Large intestine (tissue), 3 donors: ENCODE measurements around the gene RGL2. TPM values are rescaled to one million over a fixed set of nuclear protein-coding genes. Genes with fewer than 3 reads are reported as not detected.
"Not testable (repeated sequence)": the region's sequence is repeated elsewhere in the genome, so short reads cannot be mapped to it uniquely, and the experiment has no call there.

Source experiments
- DNase-seq, 2 donors: peaks; one replicate each; pipeline versions ENCODE4 v3.0.0 to v3.0.0-alpha.2; 2013
- H3K27ac ChIP-seq: one replicate; pipeline ENCODE4 v1.5.1; 2013; ENCODE audit warnings: low read length
- H3K27me3 ChIP-seq: 2 replicates; pipeline ENCODE4 v1.6.1; 2013; ENCODE audit warnings: low read length; ENCODE audit not compliant: control insufficient read depth, insufficient read depth
- H3K36me3 ChIP-seq: 2 replicates; pipeline ENCODE4 v1.6.1; 2013; ENCODE audit warnings: low read length; ENCODE audit not compliant: control insufficient read depth, insufficient read depth
- H3K4me1 ChIP-seq: one replicate; pipeline ENCODE4 v1.6.1; 2013; ENCODE audit warnings: low read length; ENCODE audit not compliant: control insufficient read depth, insufficient read depth
- H3K4me3 ChIP-seq: one replicate; pipeline ENCODE4 v1.5.1; 2013; ENCODE audit warnings: low read length
- H3K9me3 ChIP-seq: one replicate; pipeline ENCODE4 v1.6.1; 2013; ENCODE audit warnings: mild to moderate bottlenecking, low read depth, low read length, moderate library complexity; ENCODE audit not compliant: control insufficient read depth
- WGBS: methylation state at CpG from one replicate; pipeline ENCODE4 v1.1.5; 2013; ENCODE audit warnings: low lambda C conversion rate; ENCODE audit not compliant: insufficient coverage; 5-methylcytosine and 5-hydroxymethylcytosine counted together
- polyA plus RNA-seq: library from polyadenylated mRNA; unstranded; fragments of 120-200 nt; gene quantifications from one replicate; pipeline ENCODE4 v1.2.1, GENCODE V29; 2013

Gene RGL2
- polyA plus RNA-seq, 1 donor: 73.4 TPM

- H3K36me3 ChIP-seq: peaks cover 51% of the 10 kb centered on the region
- not testable (repeated sequence) for H3K9me3 ChIP-seq, H3K4me3 ChIP-seq, DNase-seq, H3K27me3 ChIP-seq, H3K27ac ChIP-seq
- WGBS: 100% methylated on average over 1 of the region's 4 CpGs
- H3K4me1 ChIP-seq: peaks cover 14% of the 10 kb centered on the region
Measured at GRCh38 chr6:33285214-33285613, 13.5 kb downstream of the RGL2 start.

- Histone ChIP-seq H3K4me3 (no peak overlapping the region), H3K4me1 (peaks cover 14% of the 10 kb centered on the region), H3K27me3 (no peaks in the 10 kb centered on the region), H3K9me3 (no peaks in the 10 kb centered on the region), H3K27ac (no peak overlapping the region), H3K36me3 (peaks cover 64% of the 10 kb centered on the region)
- WGBS: no CpG with 5 or more reads among the region's 6 CpGs
- no peak for DNase-seq
Measured at GRCh38 chr6:33280539-33280938, 18.2 kb downstream of the RGL2 start.

GRCh38 chr6:33279971-33280511 is 18.7 kb downstream of the RGL2 start:
- peak in 1 of 2 donors; percentile 54 for DNase-seq
- Histone ChIP-seq H3K4me3 (no peak overlapping the region), H3K4me1 (peaks cover 18% of the 10 kb centered on the region), H3K9me3 (no peaks in the 10 kb centered on the region), H3K27ac (no peak overlapping the region), H3K27me3 (no peaks in the 10 kb centered on the region), H3K36me3 (peaks cover 65% of the 10 kb centered on the region)
- WGBS: no CpG with 5 or more reads among the region's 5 CpGs

- Histone ChIP-seq H3K9me3 (no peaks in the 10 kb centered on the region), H3K4me3 (no peak overlapping the region), H3K27ac (no peak overlapping the region), H3K27me3 (no peaks in the 10 kb centered on the region), H3K4me1 (peaks cover 25% of the 10 kb centered on the region), H3K36me3 (peaks cover 66% of the 10 kb centered on the region)
- WGBS: 90% methylated on average over 2 of the region's 13 CpGs
- no peak for DNase-seq
Measured at GRCh38 chr6:33279257-33279695, 19.5 kb downstream of the RGL2 start.

GRCh38 chr6:33278810-33279209 is 19.9 kb downstream of the RGL2 start:
- H3K36me3 ChIP-seq: peaks cover 69% of the 10 kb centered on the region
- H3K27ac ChIP-seq: no peak overlapping the region
- H3K9me3 ChIP-seq: no peaks in the 10 kb centered on the region
- WGBS: no CpG with 5 or more reads among the region's 3 CpGs
- peaks cover 30% of the 10 kb centered on the region for H3K4me1 ChIP-seq
- no peaks in the 10 kb centered on the region for H3K27me3 ChIP-seq
- no peak overlapping the region for H3K4me3 ChIP-seq
- no peak for DNase-seq

- DNase-seq: no peak
- H3K36me3 ChIP-seq: peaks cover 68% of the 10 kb centered on the region
- H3K27ac ChIP-seq: no peak overlapping the region
- no peak overlapping the region for H3K4me3 ChIP-seq
- peaks cover 33% of the 10 kb centered on the region for H3K4me1 ChIP-seq
- no peaks in the 10 kb centered on the region for H3K27me3 ChIP-seq
- WGBS: no CpG with 5 or more reads among the region's 9 CpGs
- no peaks in the 10 kb centered on the region for H3K9me3 ChIP-seq
Measured at GRCh38 chr6:33278392-33278741, 20.4 kb downstream of the RGL2 start.

GRCh38 chr6:33277663-33278391 is 20.9 kb downstream of the RGL2 start:
- Histone ChIP-seq H3K27me3 (no peaks in the 10 kb centered on the region), H3K4me3 (peak overlapping the region; percentile 74), H3K9me3 (no peaks in the 10 kb centered on the region), H3K36me3 (peaks cover 64% of the 10 kb centered on the region), H3K4me1 (peaks cover 33% of the 10 kb centered on the region), H3K27ac (peak overlapping the region; percentile 82)
- WGBS: no CpG with 5 or more reads among the region's 39 CpGs
- DNase-seq: no peak

GRCh38 chr6:33276864-33277662 is 21.7 kb downstream of the RGL2 start, which contains the start of gene B3GALT4:
Gene B3GALT4, plus strand, starts transcription at chr6:33277123. Its CDS starts 297 bp downstream, at chr6:33277420.
- Histone ChIP-seq H3K4me3 (peak within 1 kb of the TSS; percentile 74), H3K4me1 (peaks cover 33% of the 10 kb centered on the region), H3K9me3 (no peaks in the 10 kb centered on the region), H3K36me3 (peaks cover 59% of the 10 kb centered on the region), H3K27ac (peak within 1 kb of the TSS; percentile 82), H3K27me3 (no peaks in the 10 kb centered on the region)
- no CpG with 5 or more reads among the region's 80 CpGs for WGBS
- peak; percentile 67 to 84 for DNase-seq

- Histone ChIP-seq H3K4me3 (peak overlapping the region; percentile 74), H3K36me3 (peaks cover 59% of the 10 kb centered on the region)
Measured at GRCh38 chr6:33276581-33276863, 22.2 kb downstream of the RGL2 start.

GRCh38 chr6:33275795-33276580 is 22.8 kb downstream of the RGL2 start:
- H3K9me3 ChIP-seq, DNase-seq, H3K27me3 ChIP-seq: not testable (repeated sequence)
- peak overlapping the region; percentile 74 for H3K4me3 ChIP-seq
- peaks cover 55% of the 10 kb centered on the region for H3K36me3 ChIP-seq
- H3K27ac ChIP-seq: peak overlapping the region; percentile 82
- H3K4me1 ChIP-seq: peaks cover 33% of the 10 kb centered on the region
- 60% methylated on average over 1 of the region's 16 CpGs for WGBS

More at GRCh38 chr6:33276581-33276863, 22.2 kb downstream of the RGL2 start:
- no peak for DNase-seq
- Histone ChIP-seq H3K27me3 (no peaks in the 10 kb centered on the region), H3K4me1 (peaks cover 33% of the 10 kb centered on the region), H3K27ac (peak overlapping the region; percentile 82), H3K9me3 (no peaks in the 10 kb centered on the region)
